ENCODE results near the gene MLST8. TPM values are rescaled to one million over a fixed set of nuclear protein-coding genes. Genes with fewer than 3 reads are reported as not detected.

MLST8 gene
- total and polyA plus RNA-seq, 2 donors = 20.3 to 34.6 TPM

GRCh38 chr16:2229091-2229490, 23.8 kb downstream of the MLST8 start:
- WGBS = 97% methylated on average over 12 of the region's 12 CpGs
- Histone ChIP-seq H3K27ac (ENCODE audit: low read depth in 1 of 2, low read length in 1 of 2) (no peak overlapping the region), H3K4me1 (ENCODE audit: control insufficient read depth in 2 of 2, insufficient read depth in 2 of 2, low read length in 2 of 2) (peaks cover 6 to 11% of the 10 kb centered on the region in 2 donors), H3K36me3 (ENCODE audit: control insufficient read depth in 2 of 2, insufficient read depth in 2 of 2, low read length in 1 of 2) (peaks cover 60 to 63% of the 10 kb centered on the region in 2 donors), H3K4me3 (ENCODE audit: low read length in 2 of 2) (no peak overlapping the region), H3K27me3 (ENCODE audit: control insufficient read depth in 2 of 2, insufficient read depth in 1 of 2, low read length in 1 of 2) (no peaks in the 10 kb centered on the region), H3K9me3 (ENCODE audit: control insufficient read depth in 2 of 2, insufficient read depth in 1 of 2, low read length in 1 of 2) (peaks cover 0 to 4% of the 10 kb centered on the region in 2 donors)
- no peak for DNase-seq (ENCODE audit: low read depth in 6 of 9, low spot score in 9 of 9)

GRCh38 chr16:2229632-2230250, 24.5 kb downstream of the MLST8 start:
- Histone ChIP-seq H3K9me3 (ENCODE audit: control insufficient read depth in 2 of 2, insufficient read depth in 1 of 2, low read length in 1 of 2) (peaks cover 0 to 4% of the 10 kb centered on the region in 2 donors), H3K36me3 (ENCODE audit: control insufficient read depth in 2 of 2, insufficient read depth in 2 of 2, low read length in 1 of 2) (peaks cover 67 to 70% of the 10 kb centered on the region in 2 donors), H3K4me3 (ENCODE audit: low read length in 2 of 2) (no peak overlapping the region), H3K27ac (ENCODE audit: low read depth in 1 of 2, low read length in 1 of 2) (no peak overlapping the region), H3K4me1 (ENCODE audit: control insufficient read depth in 2 of 2, insufficient read depth in 2 of 2, low read length in 2 of 2) (peaks cover 0 to 4% of the 10 kb centered on the region in 2 donors), H3K27me3 (ENCODE audit: control insufficient read depth in 2 of 2, insufficient read depth in 1 of 2, low read length in 1 of 2) (no peaks in the 10 kb centered on the region)
- no peak for DNase-seq (ENCODE audit: low read depth in 6 of 9, low spot score in 9 of 9)
- WGBS = 98% methylated on average over 23 of the region's 23 CpGs

GRCh38 chr16:2230376-2230775, 25.1 kb downstream of the MLST8 start:
- Histone ChIP-seq H3K4me1 (ENCODE audit: control insufficient read depth in 2 of 2, insufficient read depth in 2 of 2, low read length in 2 of 2) (peaks cover 0 to 4% of the 10 kb centered on the region in 2 donors), H3K27me3 (ENCODE audit: control insufficient read depth in 2 of 2, insufficient read depth in 1 of 2, low read length in 1 of 2) (peaks cover 2 to 5% of the 10 kb centered on the region in 2 donors), H3K36me3 (ENCODE audit: control insufficient read depth in 2 of 2, insufficient read depth in 2 of 2, low read length in 1 of 2) (peaks cover 73 to 76% of the 10 kb centered on the region in 2 donors), H3K27ac (ENCODE audit: low read depth in 1 of 2, low read length in 1 of 2) (no peak overlapping the region), H3K9me3 (ENCODE audit: control insufficient read depth in 2 of 2, insufficient read depth in 1 of 2, low read length in 1 of 2) (peaks cover 0 to 4% of the 10 kb centered on the region in 2 donors), H3K4me3 (ENCODE audit: low read length in 2 of 2) (no peak overlapping the region)
- no peak for DNase-seq (ENCODE audit: low read depth in 6 of 9, low spot score in 9 of 9)
- 97% methylated on average over 13 of the region's 13 CpGs for WGBS

GRCh38 chr16:2231016-2231931, 26.0 kb downstream of the MLST8 start:
- Histone ChIP-seq H3K4me3 (ENCODE audit: low read length in 2 of 2) (no peak overlapping the region), H3K9me3 (ENCODE audit: control insufficient read depth in 2 of 2, insufficient read depth in 1 of 2, low read length in 1 of 2) (peaks cover 0 to 4% of the 10 kb centered on the region in 2 donors), H3K27me3 (ENCODE audit: control insufficient read depth in 2 of 2, insufficient read depth in 1 of 2, low read length in 1 of 2) (peaks cover 11 to 14% of the 10 kb centered on the region in 2 donors), H3K27ac (ENCODE audit: low read depth in 1 of 2, low read length in 1 of 2) (peak overlapping the region in 1 of 2 donors; percentile 17), H3K36me3 (ENCODE audit: control insufficient read depth in 2 of 2, insufficient read depth in 2 of 2, low read length in 1 of 2) (peaks cover 76 to 84% of the 10 kb centered on the region in 2 donors), H3K4me1 (ENCODE audit: control insufficient read depth in 2 of 2, insufficient read depth in 2 of 2, low read length in 2 of 2) (peaks cover 0 to 4% of the 10 kb centered on the region in 2 donors)
- no peak for DNase-seq (ENCODE audit: low read depth in 6 of 9, low spot score in 9 of 9)
- 96% methylated on average over 29 of the region's 29 CpGs for WGBS

GRCh38 chr16:2232094-2232990, 27.1 kb downstream of the MLST8 start:
- Histone ChIP-seq H3K27ac (ENCODE audit: low read depth in 1 of 2, low read length in 1 of 2) (no peak overlapping the region), H3K4me1 (ENCODE audit: control insufficient read depth in 2 of 2, insufficient read depth in 2 of 2, low read length in 2 of 2) (peaks cover 0 to 4% of the 10 kb centered on the region in 2 donors), H3K27me3 (ENCODE audit: control insufficient read depth in 2 of 2, insufficient read depth in 1 of 2, low read length in 1 of 2) (peaks cover 21 to 24% of the 10 kb centered on the region in 2 donors), H3K4me3 (ENCODE audit: low read length in 2 of 2) (no peak overlapping the region), H3K36me3 (ENCODE audit: control insufficient read depth in 2 of 2, insufficient read depth in 2 of 2, low read length in 1 of 2) (peaks cover 76 to 84% of the 10 kb centered on the region in 2 donors), H3K9me3 (ENCODE audit: control insufficient read depth in 2 of 2, insufficient read depth in 1 of 2, low read length in 1 of 2) (peaks cover 0 to 4% of the 10 kb centered on the region in 2 donors)
- WGBS = 95% methylated on average over 41 of the region's 41 CpGs
- no peak for DNase-seq (ENCODE audit: low read depth in 6 of 9, low spot score in 9 of 9)

- peaks cover 0 to under 1% of the 10 kb centered on the region in 2 donors for H3K9me3 ChIP-seq (ENCODE audit: control insufficient read depth in 2 of 2, insufficient read depth in 1 of 2, low read length in 1 of 2)
- peaks cover 71 to 79% of the 10 kb centered on the region in 2 donors for H3K36me3 ChIP-seq (ENCODE audit: control insufficient read depth in 2 of 2, insufficient read depth in 2 of 2, low read length in 1 of 2)
- no peak for DNase-seq (ENCODE audit: low read depth in 6 of 9, low spot score in 9 of 9)
- H3K27ac ChIP-seq (ENCODE audit: low read depth in 1 of 2, low read length in 1 of 2) = no peak overlapping the region
- H3K27me3 ChIP-seq (ENCODE audit: control insufficient read depth in 2 of 2, insufficient read depth in 1 of 2, low read length in 1 of 2) = peaks cover 30 to 33% of the 10 kb centered on the region in 2 donors
- WGBS = 98% methylated on average over 28 of the region's 28 CpGs
- peaks cover 0 to 4% of the 10 kb centered on the region in 2 donors for H3K4me1 ChIP-seq (ENCODE audit: control insufficient read depth in 2 of 2, insufficient read depth in 2 of 2, low read length in 2 of 2)
- no peak overlapping the region for H3K4me3 ChIP-seq (ENCODE audit: low read length in 2 of 2)
These were observed 28.0 kb downstream of the MLST8 start for GRCh38 chr16:2233046-2233775.

- H3K4me1 ChIP-seq (ENCODE audit: control insufficient read depth in 2 of 2, insufficient read depth in 2 of 2, low read length in 2 of 2) = peaks cover 0 to 4% of the 10 kb centered on the region in 2 donors
- 97% methylated on average over 51 of the region's 51 CpGs for WGBS
These were observed 28.9 kb downstream of the MLST8 start for GRCh38 chr16:2233872-2234812.

More at GRCh38 chr16:2233872-2234812, 28.9 kb downstream of the MLST8 start:
- peaks cover 65 to 70% of the 10 kb centered on the region in 2 donors for H3K36me3 ChIP-seq (ENCODE audit: control insufficient read depth in 2 of 2, insufficient read depth in 2 of 2, low read length in 1 of 2)
- no peak for DNase-seq (ENCODE audit: low read depth in 6 of 9, low spot score in 9 of 9)
- H3K9me3 ChIP-seq (ENCODE audit: control insufficient read depth in 2 of 2, insufficient read depth in 1 of 2, low read length in 1 of 2) = no peaks in the 10 kb centered on the region
- peaks cover 30 to 41% of the 10 kb centered on the region in 2 donors for H3K27me3 ChIP-seq (ENCODE audit: control insufficient read depth in 2 of 2, insufficient read depth in 1 of 2, low read length in 1 of 2)
- no peak overlapping the region for H3K4me3 ChIP-seq (ENCODE audit: low read length in 2 of 2)
- H3K27ac ChIP-seq (ENCODE audit: low read depth in 1 of 2, low read length in 1 of 2) = no peak overlapping the region
